ENCODE data around the gene KCNMA1.

KCNMA1 gene

GRCh38 chr10:77504196-77504872 lies 133.3 kb downstream of the KCNMA1 start:
- Histone ChIP-seq H3K27ac (ENCODE audit: low read depth, low read length) (no peak overlapping the region), H3K9me3 (ENCODE audit: insufficient read depth, low read depth, low read length) (no peaks in the 10 kb centered on the region), H3K9ac (ENCODE audit: low read depth, low read length) (no peak overlapping the region), H3K4me1 (ENCODE audit: insufficient read depth, low read length) (no peaks in the 10 kb centered on the region; the same call in 1 of the 2 replicates), H3K27me3 (ENCODE audit: insufficient read depth, low read length) (no peaks in the 10 kb centered on the region), H3K36me3 (ENCODE audit: insufficient read depth, low read length) (no peaks in the 10 kb centered on the region), H3K4me3 (ENCODE audit: low read length) (no peak overlapping the region)
- 92% methylated on average over 2 of the region's 2 CpGs for WGBS

GRCh38 chr10:77501846-77502261 lies 135.8 kb downstream of the KCNMA1 start:
- 66% methylated on average over 4 of the region's 4 CpGs for WGBS
- no peak overlapping the region for H3K9ac ChIP-seq (ENCODE audit: low read depth, low read length)

DNA sequence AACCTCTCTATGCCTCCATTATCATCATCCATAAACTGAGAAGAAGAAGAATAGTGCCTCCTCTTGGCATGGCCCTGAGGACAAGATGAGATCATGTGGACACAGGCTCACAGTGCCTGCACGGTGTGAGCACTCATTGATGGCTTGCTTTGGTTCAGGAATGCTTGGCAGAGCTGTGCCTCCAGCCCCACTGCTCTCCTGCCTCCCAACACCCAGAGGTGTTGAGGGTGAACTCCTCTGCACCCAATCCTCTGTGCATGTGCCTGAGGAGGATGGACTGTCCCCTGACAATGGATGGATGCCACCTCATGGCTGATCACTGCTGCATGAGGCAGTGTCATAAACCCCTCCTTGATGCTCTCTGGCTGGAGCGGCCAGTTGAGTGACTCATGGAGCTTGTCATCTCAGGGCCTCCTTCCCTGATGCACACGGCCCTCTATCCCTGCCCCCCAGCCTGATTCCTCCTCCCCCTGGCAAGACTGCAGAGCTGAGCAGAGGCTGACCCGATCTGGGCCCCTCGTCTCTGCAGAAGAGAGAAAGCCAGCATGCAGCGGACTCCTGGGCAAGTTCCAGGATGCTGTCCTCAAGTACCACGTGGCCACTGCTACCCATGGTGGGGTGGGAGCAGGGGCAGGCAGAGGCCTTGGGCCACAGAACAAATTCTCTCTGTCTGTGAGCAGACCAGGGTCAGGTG lies 136.3 kb downstream of the KCNMA1 start:
- no peak overlapping the region for H3K27ac ChIP-seq (ENCODE audit: low read depth, low read length)
- WGBS, result 82% methylated on average over 7 of the region's 7 CpGs
- no peaks in the 10 kb centered on the region for H3K36me3 ChIP-seq (ENCODE audit: insufficient read depth, low read length)

More at GRCh38 chr10:77501846-77502261, 135.8 kb downstream of the KCNMA1 start:
- Histone ChIP-seq H3K27me3 (ENCODE audit: insufficient read depth, low read length) (no peaks in the 10 kb centered on the region), H3K4me1 (ENCODE audit: insufficient read depth, low read length) (peaks cover 3% of the 10 kb centered on the region; the same call in 1 of the 2 replicates), H3K36me3 (ENCODE audit: insufficient read depth, low read length) (no peaks in the 10 kb centered on the region), H3K27ac (ENCODE audit: low read depth, low read length) (no peak overlapping the region), H3K9me3 (ENCODE audit: insufficient read depth, low read depth, low read length) (no peaks in the 10 kb centered on the region), H3K4me3 (ENCODE audit: low read length) (no peak overlapping the region)

DNA sequence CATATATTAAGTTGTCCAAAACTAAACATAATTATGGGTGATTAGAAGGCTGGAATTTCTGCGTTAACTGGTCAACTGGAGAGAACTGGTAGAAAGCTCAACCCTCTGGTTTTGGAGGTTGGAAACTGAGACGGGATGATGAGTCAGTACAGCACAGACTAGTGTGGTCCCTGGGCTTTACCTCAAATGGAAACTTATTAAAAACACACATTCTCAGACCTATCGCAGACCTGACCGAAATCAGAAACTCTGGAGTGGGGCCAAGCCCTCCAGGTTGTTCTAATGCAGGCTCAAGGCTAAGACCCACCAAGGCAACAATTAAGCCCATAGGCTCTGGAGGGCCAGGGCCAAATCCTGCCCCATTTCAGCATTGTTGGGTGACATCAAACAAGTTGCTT lies 136.9 kb downstream of the KCNMA1 start:
- Histone ChIP-seq H3K9ac (ENCODE audit: low read depth, low read length) (no peak overlapping the region), H3K27me3 (ENCODE audit: insufficient read depth, low read length) (no peaks in the 10 kb centered on the region), H3K4me3 (ENCODE audit: low read length) (no peak overlapping the region), H3K27ac (ENCODE audit: low read depth, low read length) (no peak overlapping the region), H3K36me3 (ENCODE audit: insufficient read depth, low read length) (no peaks in the 10 kb centered on the region), H3K9me3 (ENCODE audit: insufficient read depth, low read depth, low read length) (no peaks in the 10 kb centered on the region), H3K4me1 (ENCODE audit: insufficient read depth, low read length) (peaks cover 3% of the 10 kb centered on the region; the same call in 1 of the 2 replicates)
- 94% methylated on average over 4 of the region's 4 CpGs for WGBS

More for the DNA sequence above, 136.3 kb downstream of the KCNMA1 start:
- H3K4me1 ChIP-seq (ENCODE audit: insufficient read depth, low read length), result peaks cover 3% of the 10 kb centered on the region; the same call in 1 of the 2 replicates
- no peak overlapping the region for H3K4me3 ChIP-seq (ENCODE audit: low read length)
- H3K27me3 ChIP-seq (ENCODE audit: insufficient read depth, low read length), result no peaks in the 10 kb centered on the region
- H3K9ac ChIP-seq (ENCODE audit: low read depth, low read length), result no peak overlapping the region
- no peaks in the 10 kb centered on the region for H3K9me3 ChIP-seq (ENCODE audit: insufficient read depth, low read depth, low read length)

- Histone ChIP-seq H3K9ac (ENCODE audit: low read depth, low read length) (no peak overlapping the region), H3K27me3 (ENCODE audit: insufficient read depth, low read length) (no peaks in the 10 kb centered on the region), H3K27ac (ENCODE audit: low read depth, low read length) (no peak overlapping the region), H3K4me3 (ENCODE audit: low read length) (no peak overlapping the region), H3K36me3 (ENCODE audit: insufficient read depth, low read length) (no peaks in the 10 kb centered on the region), H3K9me3 (ENCODE audit: insufficient read depth, low read depth, low read length) (no peaks in the 10 kb centered on the region), H3K4me1 (ENCODE audit: insufficient read depth, low read length) (peaks cover 3% of the 10 kb centered on the region; the same call in 1 of the 2 replicates)
- WGBS, result 95% methylated on average over 2 of the region's 2 CpGs
Measured at GRCh38 chr10:77498829-77499228, 138.8 kb downstream of the KCNMA1 start.

GRCh38 chr10:77498210-77498609 lies 139.4 kb downstream of the KCNMA1 start:
- 94% methylated on average over 1 of the region's 1 CpG for WGBS
- H3K9ac ChIP-seq (ENCODE audit: low read depth, low read length), result no peak overlapping the region

DNA sequence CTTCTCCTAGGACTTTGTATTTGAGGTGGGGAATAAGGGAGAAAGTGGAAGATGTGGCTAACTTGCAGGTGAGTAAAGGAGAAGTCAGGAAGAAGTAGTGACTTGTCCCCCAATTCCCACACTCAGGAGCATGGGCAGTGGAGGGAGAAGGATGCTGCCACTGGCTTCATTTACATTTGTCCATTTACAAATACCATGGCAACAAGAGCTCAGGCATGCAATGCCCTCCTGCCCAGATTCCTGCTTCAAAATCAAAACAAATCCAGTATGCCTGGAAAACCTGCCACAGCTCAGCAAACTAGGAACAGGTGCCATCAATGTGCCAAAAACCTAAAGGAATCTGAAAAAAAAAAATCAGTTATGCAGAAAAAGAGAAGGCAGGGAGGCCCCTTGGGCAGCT lies 139.9 kb downstream of the KCNMA1 start:
- H3K36me3 ChIP-seq (ENCODE audit: insufficient read depth, low read length), result no peaks in the 10 kb centered on the region
- no peaks in the 10 kb centered on the region for H3K27me3 ChIP-seq (ENCODE audit: insufficient read depth, low read length)
- peaks cover 3% of the 10 kb centered on the region; the same call in 1 of the 2 replicates for H3K4me1 ChIP-seq (ENCODE audit: insufficient read depth, low read length)
- no peak overlapping the region for H3K4me3 ChIP-seq (ENCODE audit: low read length)
- H3K9me3 ChIP-seq (ENCODE audit: insufficient read depth, low read depth, low read length), result no peaks in the 10 kb centered on the region
- H3K9ac ChIP-seq (ENCODE audit: low read depth, low read length), result no peak overlapping the region
- H3K27ac ChIP-seq (ENCODE audit: low read depth, low read length), result no peak overlapping the region

More at GRCh38 chr10:77498210-77498609, 139.4 kb downstream of the KCNMA1 start:
- Histone ChIP-seq H3K36me3 (ENCODE audit: insufficient read depth, low read length) (no peaks in the 10 kb centered on the region), H3K4me1 (ENCODE audit: insufficient read depth, low read length) (peaks cover 3% of the 10 kb centered on the region; the same call in 1 of the 2 replicates), H3K9me3 (ENCODE audit: insufficient read depth, low read depth, low read length) (no peaks in the 10 kb centered on the region), H3K27ac (ENCODE audit: low read depth, low read length) (no peak overlapping the region), H3K4me3 (ENCODE audit: low read length) (no peak overlapping the region), H3K27me3 (ENCODE audit: insufficient read depth, low read length) (no peaks in the 10 kb centered on the region)

GRCh38 chr10:77496941-77497420 lies 140.6 kb downstream of the KCNMA1 start:
- H3K36me3 ChIP-seq (ENCODE audit: insufficient read depth, low read length), result no peaks in the 10 kb centered on the region
- 84% methylated on average over 3 of the region's 3 CpGs for WGBS

GRCh38 chr10:77494756-77495541 lies 142.7 kb downstream of the KCNMA1 start:
- Histone ChIP-seq H3K27ac (ENCODE audit: low read depth, low read length) (no peak overlapping the region), H3K9ac (ENCODE audit: low read depth, low read length) (no peak overlapping the region), H3K4me3 (ENCODE audit: low read length) (no peak overlapping the region), H3K27me3 (ENCODE audit: insufficient read depth, low read length) (no peaks in the 10 kb centered on the region), H3K4me1 (ENCODE audit: insufficient read depth, low read length) (0 out of 2 replicates have a peak, but pooled peaks cover 3% of the 10 kb centered on the region), H3K36me3 (ENCODE audit: insufficient read depth, low read length) (no peaks in the 10 kb centered on the region), H3K9me3 (ENCODE audit: insufficient read depth, low read depth, low read length) (no peaks in the 10 kb centered on the region)
- 93% methylated on average over 12 of the region's 12 CpGs for WGBS

More at GRCh38 chr10:77496941-77497420, 140.6 kb downstream of the KCNMA1 start:
- Histone ChIP-seq H3K4me3 (ENCODE audit: low read length) (no peak overlapping the region), H3K27ac (ENCODE audit: low read depth, low read length) (no peak overlapping the region), H3K9ac (ENCODE audit: low read depth, low read length) (no peak overlapping the region), H3K9me3 (ENCODE audit: insufficient read depth, low read depth, low read length) (no peaks in the 10 kb centered on the region), H3K4me1 (ENCODE audit: insufficient read depth, low read length) (peaks cover 3% of the 10 kb centered on the region; the same call in 1 of the 2 replicates), H3K27me3 (ENCODE audit: insufficient read depth, low read length) (no peaks in the 10 kb centered on the region)

DNA sequence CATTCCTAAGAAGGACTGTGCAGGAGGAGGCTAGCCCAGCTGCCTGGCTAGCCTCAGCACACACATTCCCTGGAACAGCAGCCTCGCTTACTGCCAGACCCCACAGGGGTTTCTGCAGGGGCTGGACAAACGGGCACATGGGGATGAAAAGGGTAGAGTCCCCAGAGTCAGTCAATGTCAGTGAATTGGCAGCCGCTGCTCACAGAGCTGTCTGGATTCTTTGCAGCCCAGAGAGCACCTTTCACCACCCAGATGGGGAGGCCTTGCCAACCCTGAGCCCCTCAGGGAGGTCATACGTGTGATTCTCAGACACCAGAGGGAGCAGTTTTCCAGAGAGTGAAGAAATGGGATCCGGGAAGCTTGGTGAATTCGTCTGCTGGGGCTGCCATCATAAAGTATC lies 143.3 kb downstream of the KCNMA1 start:
- H3K36me3 ChIP-seq (ENCODE audit: insufficient read depth, low read length), result no peaks in the 10 kb centered on the region
- H3K27ac ChIP-seq (ENCODE audit: low read depth, low read length), result no peak overlapping the region
- H3K9ac ChIP-seq (ENCODE audit: low read depth, low read length), result no peak overlapping the region
- H3K9me3 ChIP-seq (ENCODE audit: insufficient read depth, low read depth, low read length), result no peaks in the 10 kb centered on the region
- H3K27me3 ChIP-seq (ENCODE audit: insufficient read depth, low read length), result no peaks in the 10 kb centered on the region
- no peak overlapping the region for H3K4me3 ChIP-seq (ENCODE audit: low read length)
- H3K4me1 ChIP-seq (ENCODE audit: insufficient read depth, low read length), result 0 out of 2 replicates have a peak, but pooled peaks cover 3% of the 10 kb centered on the region
- WGBS, result 62% methylated on average over 6 of the region's 6 CpGs

Measured in HUES64 (cell line).